ENCODE data around the gene COL27A1. TPM values are rescaled to one million over a fixed set of nuclear protein-coding genes. Genes with fewer than 3 reads are reported as not detected.

COL27A1 gene
- total and polyA plus RNA-seq, 2 donors from 2014 or later, result 13.6 to 45.6 TPM

- TF ChIP-seq CTCF (IDR thresholded peaks at IDR 0.05; ENCODE audit: borderline replicate concordance, extremely low read depth, insufficient read depth), result no peak
- H3K9me3 ChIP-seq (ENCODE audit: control insufficient read depth in 2 of 3, insufficient read depth in 1 of 3, low read length in 3 of 3), result no peaks in the 10 kb centered on the region
- no peak overlapping the region for H3K27ac ChIP-seq (ENCODE audit: low read depth in 2 of 2, low read length in 2 of 2)
- DNase-seq, result peak in 1 of 5 donors; percentile 2
- no peak for FAIRE-seq
- no peak overlapping the region for H3K9ac ChIP-seq (ENCODE audit: low read length in 3 of 3)
- H3K27me3 ChIP-seq (ENCODE audit: control insufficient read depth, insufficient read depth, low read length), result no peaks in the 10 kb centered on the region
- peaks cover 3 to 7% (median 5%) of the 10 kb centered on the region in 3 donors for H3K36me3 ChIP-seq (ENCODE audit: control insufficient read depth in 2 of 3, insufficient read depth in 3 of 3, low read length in 3 of 3)
- no peak overlapping the region for H3K4me3 ChIP-seq (ENCODE audit: low read length in 3 of 3)
- no peaks in the 10 kb centered on the region for H3K4me1 ChIP-seq (ENCODE audit: control insufficient read depth in 2 of 3, insufficient read depth in 2 of 3, low read depth in 1 of 3, low read length in 3 of 3)
- intact Hi-C loops (cut with DNase I), result no loop called here
Measured at GRCh38 chr9:114338187-114338586, 182.8 kb downstream of the COL27A1 start.

- H3K9ac ChIP-seq (ENCODE audit: low read length in 3 of 3), result no peak overlapping the region
- no peaks in the 10 kb centered on the region for H3K4me1 ChIP-seq (ENCODE audit: control insufficient read depth in 2 of 3, insufficient read depth in 2 of 3, low read depth in 1 of 3, low read length in 3 of 3)
- H3K27ac ChIP-seq (ENCODE audit: low read depth in 2 of 2, low read length in 2 of 2), result no peak overlapping the region
- no peaks in the 10 kb centered on the region for H3K27me3 ChIP-seq (ENCODE audit: control insufficient read depth, insufficient read depth, low read length)
- no peaks in the 10 kb centered on the region for H3K9me3 ChIP-seq (ENCODE audit: control insufficient read depth in 2 of 3, insufficient read depth in 1 of 3, low read length in 3 of 3)
- intact Hi-C loops (cut with DNase I), result no loop called here
- peak; percentile 63 for TF ChIP-seq CTCF (IDR thresholded peaks at IDR 0.05; ENCODE audit: borderline replicate concordance, extremely low read depth, insufficient read depth)
- no peak for FAIRE-seq
- peak; percentile 36 to 78 (median 38) for DNase-seq
- H3K4me3 ChIP-seq (ENCODE audit: low read length in 3 of 3), result no peak overlapping the region
- H3K36me3 ChIP-seq (ENCODE audit: control insufficient read depth in 2 of 3, insufficient read depth in 3 of 3, low read length in 3 of 3), result peaks cover 3 to 7% (median 5%) of the 10 kb centered on the region in 3 donors
Measured at GRCh38 chr9:114339130-114339908, 184.0 kb downstream of the COL27A1 start.

- FAIRE-seq, result no peak
- TF ChIP-seq CTCF (IDR thresholded peaks at IDR 0.05; ENCODE audit: borderline replicate concordance, extremely low read depth, insufficient read depth), result no peak
- intact Hi-C loops (cut with DNase I), result no loop called here
- peak in 1 of 5 donors; percentile 64 for DNase-seq
- Histone ChIP-seq H3K9me3 (ENCODE audit: control insufficient read depth in 2 of 3, insufficient read depth in 1 of 3, low read length in 3 of 3) (no peaks in the 10 kb centered on the region), H3K36me3 (ENCODE audit: control insufficient read depth in 2 of 3, insufficient read depth in 3 of 3, low read length in 3 of 3) (peaks cover 5 to 10% (median 5%) of the 10 kb centered on the region in 3 donors), H3K27me3 (ENCODE audit: control insufficient read depth, insufficient read depth, low read length) (no peaks in the 10 kb centered on the region), H3K27ac (ENCODE audit: low read depth in 2 of 2, low read length in 2 of 2) (no peak overlapping the region), H3K4me3 (ENCODE audit: low read length in 3 of 3) (no peak overlapping the region), H3K4me1 (ENCODE audit: control insufficient read depth in 2 of 3, insufficient read depth in 2 of 3, low read depth in 1 of 3, low read length in 3 of 3) (no peaks in the 10 kb centered on the region), H3K9ac (ENCODE audit: low read length in 3 of 3) (no peak overlapping the region)
Measured at GRCh38 chr9:114341152-114341830, 186.0 kb downstream of the COL27A1 start.

Measured in kidney (tissue), 14 donors.